ENCODE data around the gene AGPAT1.

Gene AGPAT1

GRCh38 chr6:32191696-32192607 lies 16.1 kb upstream of the AGPAT1 start:
- Histone ChIP-seq H3K36me3 (replicated peaks) (peaks cover 9% of the 10 kb centered on the region), H3K27me3 (replicated peaks) (no peaks in the 10 kb centered on the region), H3K4me3 (ENCODE audit: low read depth, low read length) (no peak overlapping the region), H3K27ac (no peak overlapping the region)
- in situ Hi-C loops (cut with HindIII; ENCODE audit: low pct_ligation_motif_present, low sequenced_read_pairs), result no loop called here
- no peak for DNase-seq
- TF ChIP-seq CTCF (IDR thresholded peaks at IDR 0.05; ENCODE audit: low read depth, low read length, missing control alignments), result no peak

- no peak for TF ChIP-seq CTCF (IDR thresholded peaks at IDR 0.05; ENCODE audit: low read depth, low read length, missing control alignments)
- Histone ChIP-seq H3K27me3 (replicated peaks) (no peaks in the 10 kb centered on the region), H3K4me3 (ENCODE audit: low read depth, low read length) (no peak overlapping the region), H3K27ac (no peak overlapping the region), H3K36me3 (replicated peaks) (peaks cover 18% of the 10 kb centered on the region)
- DNase-seq, result no peak
- in situ Hi-C loops (cut with HindIII; ENCODE audit: low pct_ligation_motif_present, low sequenced_read_pairs), result no loop called here
Observed at GRCh38 chr6:32190911-32191677, 15.2 kb upstream of the AGPAT1 start.

GRCh38 chr6:32190054-32190851 lies 14.4 kb upstream of the AGPAT1 start, which contains the start of gene PBX2:
Gene PBX2 (minus strand): TSS chr6:32190202. CDS start chr6:32189915, 287 bp downstream.
- peak within 1 kb of the TSS; percentile 67 for H3K4me3 ChIP-seq (ENCODE audit: low read depth, low read length)
- peak; percentile 86 for DNase-seq
- H3K36me3 ChIP-seq (replicated peaks), result peaks cover 21% of the 10 kb centered on the region
- no peak for TF ChIP-seq CTCF (IDR thresholded peaks at IDR 0.05; ENCODE audit: low read depth, low read length, missing control alignments)
- H3K27ac ChIP-seq, result peak within 1 kb of the TSS; percentile 65
- in situ Hi-C loops (cut with HindIII; ENCODE audit: low pct_ligation_motif_present, low sequenced_read_pairs), result no loop called here
- no peaks in the 10 kb centered on the region for H3K27me3 ChIP-seq (replicated peaks)

- in situ Hi-C loops (cut with HindIII; ENCODE audit: low pct_ligation_motif_present, low sequenced_read_pairs), result loop anchor here (10.0 kb wide), 1 partner anchor 65 kb away; the partner anchor contains the start of gene ATF6B
- DNase-seq, result no peak
- peak overlapping the region; percentile 67 for H3K4me3 ChIP-seq (ENCODE audit: low read depth, low read length)
- H3K27ac ChIP-seq, result peak overlapping the region; percentile 65
- TF ChIP-seq CTCF (IDR thresholded peaks at IDR 0.05; ENCODE audit: low read depth, low read length, missing control alignments), result no peak
- H3K27me3 ChIP-seq (replicated peaks), result no peaks in the 10 kb centered on the region
- H3K36me3 ChIP-seq (replicated peaks), result peaks cover 21% of the 10 kb centered on the region
Observed at GRCh38 chr6:32189742-32190053, 13.8 kb upstream of the AGPAT1 start.

- peaks cover 23% of the 10 kb centered on the region for H3K36me3 ChIP-seq (replicated peaks)
- in situ Hi-C loops (cut with HindIII; ENCODE audit: low pct_ligation_motif_present, low sequenced_read_pairs), result loop anchor here (10.0 kb wide), 1 partner anchor 64 kb away; the partner anchor contains the start of gene ATF6B
- no peak for TF ChIP-seq CTCF (IDR thresholded peaks at IDR 0.05; ENCODE audit: low read depth, low read length, missing control alignments)
- DNase-seq, result no peak
- H3K27me3 ChIP-seq (replicated peaks), result no peaks in the 10 kb centered on the region
- H3K4me3 ChIP-seq (ENCODE audit: low read depth, low read length), result peak overlapping the region; percentile 67
- peak overlapping the region; percentile 65 for H3K27ac ChIP-seq
Observed at GRCh38 chr6:32189069-32189741, 13.3 kb upstream of the AGPAT1 start.

All from brain microvascular endothelial cell (primary cell).